ENCODE measurements around the gene CORIN.
"Not testable (repeated sequence)": the region's sequence is repeated elsewhere in the genome, so short reads cannot be mapped to it uniquely, and the experiment has no call there.

CORIN gene

DNA sequence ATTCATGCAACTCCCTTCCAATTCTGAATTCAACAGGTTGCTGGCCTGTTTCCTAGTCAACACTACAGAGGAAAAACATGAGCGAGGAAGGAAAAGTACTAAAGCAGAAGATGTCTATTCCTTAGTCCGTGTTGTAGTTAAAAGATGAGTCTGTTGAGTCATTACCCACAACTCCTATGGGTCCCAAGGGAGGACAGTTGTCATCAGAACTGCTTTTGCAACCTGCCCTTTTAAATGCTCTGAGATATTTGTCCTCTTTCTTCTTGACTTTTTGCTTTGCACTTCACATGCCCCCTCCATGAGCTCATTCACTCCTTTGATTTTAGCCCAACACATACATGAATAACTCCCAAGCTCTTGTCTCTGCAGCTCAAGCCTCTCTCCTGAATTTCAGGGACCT lies 119.2 kb downstream of the CORIN start:
- DNase-seq = no peak

DNA sequence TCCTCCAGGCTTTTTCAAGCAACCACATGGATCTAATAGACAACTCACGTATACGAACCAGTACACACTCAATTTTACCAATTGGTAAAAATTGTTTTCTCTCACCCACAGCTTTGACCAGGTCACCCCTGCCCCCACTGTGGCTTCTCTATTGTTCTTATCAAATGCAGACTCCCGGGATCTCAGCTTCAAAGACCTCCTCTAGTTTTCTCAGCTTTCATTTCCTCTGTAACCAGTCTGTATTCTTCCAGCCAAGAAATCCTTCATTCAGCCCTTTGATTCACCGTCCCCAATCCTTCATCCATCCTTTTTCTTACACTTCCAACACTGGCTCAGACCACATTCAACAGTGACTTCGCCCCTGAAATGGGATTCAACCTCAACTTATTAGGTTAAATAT lies 120.7 kb downstream of the CORIN start:
- no peak for DNase-seq

- DNase-seq = no peak
These were observed 122.0 kb downstream of the CORIN start for GRCh38 chr4:47715716-47716416.

DNA sequence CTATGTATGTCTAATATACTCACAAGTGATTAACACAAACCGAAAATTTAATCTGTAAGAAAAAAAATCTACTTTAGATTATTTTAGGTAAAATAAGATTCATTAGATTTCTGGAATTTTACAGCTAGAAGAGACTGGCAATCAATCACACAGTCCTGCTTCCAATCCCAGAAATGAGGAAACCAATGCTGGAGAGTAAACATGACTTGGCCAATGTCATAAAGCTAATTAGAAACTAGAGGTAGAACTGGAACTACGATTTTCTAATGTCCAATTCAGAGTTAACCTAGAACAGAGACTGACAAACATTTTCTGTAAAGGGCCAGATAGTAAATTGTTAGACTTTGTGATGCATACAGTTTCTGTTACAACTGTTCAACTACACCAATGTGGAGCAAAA lies 123.6 kb downstream of the CORIN start:
- DNase-seq = no peak

GRCh38 chr4:47713129-47713834 lies 124.6 kb downstream of the CORIN start:
- DNase-seq = no peak

GRCh38 chr4:47711646-47712045 lies 126.2 kb downstream of the CORIN start:
- no peak for DNase-seq

- DNase-seq = no peak
These were observed 126.7 kb downstream of the CORIN start for GRCh38 chr4:47711183-47711582.

DNA sequence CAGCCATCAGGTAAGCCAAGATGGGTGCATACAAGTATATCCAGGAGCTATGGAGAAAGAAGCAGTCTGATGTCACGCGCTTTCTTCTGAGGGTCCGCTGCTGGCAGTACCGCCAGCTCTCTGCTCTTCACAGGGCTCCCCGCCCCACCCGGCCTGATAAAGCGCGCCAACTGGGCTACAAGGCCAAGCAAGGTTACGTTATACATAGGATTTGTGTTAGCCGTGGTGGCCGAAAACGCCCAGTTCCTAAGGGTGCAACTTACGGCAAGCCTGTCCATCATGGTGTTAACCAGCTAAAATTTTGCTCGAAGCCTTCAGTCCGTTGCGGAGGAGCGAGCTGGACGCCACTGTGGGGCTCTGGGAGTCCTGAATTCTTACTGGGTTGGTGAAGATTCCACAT lies 131.5 kb downstream of the CORIN start:
- DNase-seq = not testable (repeated sequence)

- peak; percentile 13 for DNase-seq
These were observed 132.4 kb downstream of the CORIN start for GRCh38 chr4:47705326-47705981.

DNA sequence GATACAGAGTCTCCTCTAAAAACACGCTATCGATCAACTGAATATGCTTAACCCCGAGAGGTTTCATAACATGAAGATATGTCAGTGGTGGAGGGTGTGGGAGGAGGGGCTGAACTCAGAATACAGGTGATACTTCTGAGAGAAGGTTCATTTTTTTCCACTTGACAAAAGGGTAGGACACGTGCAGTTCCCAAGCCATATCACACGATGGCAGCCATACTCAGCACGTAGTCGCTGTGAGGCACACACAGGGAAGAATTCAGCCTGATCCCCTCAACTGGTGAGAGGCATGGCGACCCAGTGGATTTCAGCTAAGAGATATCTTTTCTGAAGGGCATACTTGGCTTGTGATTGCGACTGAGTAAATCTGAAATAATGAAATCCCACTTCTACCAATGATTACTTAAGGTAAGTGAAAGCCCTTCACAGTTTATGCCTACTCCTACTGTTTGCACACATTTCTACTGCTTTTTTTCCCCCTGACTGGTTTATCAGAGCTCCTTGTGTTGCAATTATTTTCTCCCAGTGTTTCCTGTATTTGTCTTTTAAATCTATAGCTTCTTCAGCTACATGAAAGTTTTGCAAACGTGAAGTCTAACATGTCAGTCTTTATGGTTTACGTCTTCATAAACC lies 133.1 kb downstream of the CORIN start:
- DNase-seq = peak; percentile 41

GRCh38 chr4:47703956-47704355 lies 133.9 kb downstream of the CORIN start:
- no peak for DNase-seq

DNA sequence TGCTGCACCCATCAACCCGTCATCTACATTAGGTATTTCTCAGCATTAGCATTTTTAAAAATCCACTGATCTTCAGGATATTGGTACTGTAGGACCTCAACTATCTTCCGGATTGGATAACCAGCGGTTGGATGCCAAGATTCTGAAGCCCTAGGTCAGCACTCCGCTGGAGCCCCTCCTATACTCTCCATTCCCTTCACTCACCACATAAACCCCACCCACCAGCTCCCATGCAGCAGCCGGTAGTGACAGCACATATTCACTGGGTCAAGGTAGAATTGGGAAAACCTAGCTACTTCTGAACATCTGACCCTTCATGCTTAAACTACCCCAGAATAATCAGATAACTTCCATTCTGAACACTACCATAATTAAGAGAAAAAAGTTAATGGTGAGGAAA lies 134.9 kb downstream of the CORIN start:
- DNase-seq = no peak

- DNase-seq = no peak
These were observed 136.6 kb downstream of the CORIN start for GRCh38 chr4:47701286-47701685.

- no peak for DNase-seq
These were observed 139.0 kb downstream of the CORIN start for GRCh38 chr4:47698837-47699236.

DNA sequence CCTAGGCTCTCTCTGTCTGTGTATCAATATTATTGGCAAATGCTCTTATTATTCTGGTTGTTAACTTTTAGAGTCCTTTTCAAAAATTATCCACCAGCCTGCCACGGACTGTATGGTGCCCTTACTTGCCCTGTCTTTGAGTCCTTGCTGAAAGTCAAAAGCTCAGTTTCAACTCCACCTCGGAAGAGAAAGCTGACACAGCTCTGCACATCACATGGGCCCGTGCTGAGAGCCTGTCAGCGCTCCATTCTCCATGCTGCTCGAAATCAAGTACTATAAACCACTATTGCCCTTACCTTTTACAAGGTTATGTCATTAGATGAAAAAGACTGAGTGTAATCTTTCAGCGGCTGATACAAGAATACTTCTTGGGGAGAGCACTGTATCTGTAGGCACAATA lies 141.0 kb downstream of the CORIN start:
- DNase-seq = no peak

DNA sequence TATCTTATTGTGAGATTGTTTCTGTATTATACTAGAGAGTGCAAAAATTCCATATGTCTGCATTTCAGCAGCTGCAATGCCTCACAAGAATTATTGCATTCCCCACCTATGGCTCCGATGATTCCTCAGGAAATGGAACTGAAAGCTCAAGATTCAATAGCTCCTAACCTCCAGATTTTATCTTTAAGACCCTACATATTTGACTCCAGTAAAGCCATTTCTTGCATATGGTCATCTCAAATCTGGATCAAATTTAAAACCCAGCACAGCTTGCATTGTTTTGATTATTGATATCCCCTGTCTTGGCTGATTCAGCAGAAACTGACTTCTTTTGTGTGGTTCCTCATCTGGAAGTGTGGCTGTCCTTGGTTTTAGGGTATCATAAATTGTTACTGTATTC lies 142.6 kb downstream of the CORIN start:
- no peak for DNase-seq

DNA sequence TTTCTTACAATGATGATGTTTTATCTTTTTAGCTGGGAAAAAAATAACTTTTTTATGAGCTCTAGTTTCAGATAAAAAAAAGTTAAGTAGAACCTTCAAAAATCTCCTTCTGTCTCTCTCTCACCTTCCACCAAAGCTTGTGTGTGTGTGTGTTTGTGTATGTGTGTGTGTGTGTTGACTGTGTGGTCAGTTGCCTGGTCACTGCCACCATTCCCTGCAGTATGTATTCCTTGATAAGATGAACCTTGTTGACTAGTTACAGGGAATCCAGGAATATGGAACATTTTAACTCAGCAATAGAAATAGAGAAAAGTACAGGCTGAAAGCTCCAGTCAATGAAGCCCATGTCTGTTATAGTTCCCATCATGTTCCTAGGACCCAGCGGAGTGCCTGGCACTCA lies 143.5 kb downstream of the CORIN start:
- DNase-seq = no peak

DNA sequence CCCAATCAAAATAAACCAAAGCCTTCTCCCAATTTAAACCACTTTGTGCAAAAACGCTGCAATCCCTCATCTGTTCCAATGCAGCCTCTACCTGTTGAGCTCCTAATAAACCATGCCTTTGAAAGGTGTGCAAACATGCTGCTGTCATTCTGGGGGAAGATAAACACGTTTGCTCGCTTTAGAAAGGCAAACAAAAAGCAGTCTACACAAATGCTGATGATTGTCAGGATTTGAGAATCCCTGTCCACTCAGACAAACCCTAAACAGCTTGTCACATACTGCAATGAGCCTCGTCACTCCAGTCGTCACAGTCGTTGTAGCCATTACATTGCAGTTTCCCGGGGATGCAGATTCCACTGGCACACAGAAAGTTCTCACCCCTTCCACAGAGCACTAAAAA lies 145.2 kb downstream of the CORIN start:
- DNase-seq = no peak

GRCh38 chr4:47691757-47692383 lies 146.0 kb downstream of the CORIN start:
- DNase-seq = not testable (repeated sequence)

GRCh38 chr4:47690611-47691010 lies 147.3 kb downstream of the CORIN start:
- no peak for DNase-seq

DNA sequence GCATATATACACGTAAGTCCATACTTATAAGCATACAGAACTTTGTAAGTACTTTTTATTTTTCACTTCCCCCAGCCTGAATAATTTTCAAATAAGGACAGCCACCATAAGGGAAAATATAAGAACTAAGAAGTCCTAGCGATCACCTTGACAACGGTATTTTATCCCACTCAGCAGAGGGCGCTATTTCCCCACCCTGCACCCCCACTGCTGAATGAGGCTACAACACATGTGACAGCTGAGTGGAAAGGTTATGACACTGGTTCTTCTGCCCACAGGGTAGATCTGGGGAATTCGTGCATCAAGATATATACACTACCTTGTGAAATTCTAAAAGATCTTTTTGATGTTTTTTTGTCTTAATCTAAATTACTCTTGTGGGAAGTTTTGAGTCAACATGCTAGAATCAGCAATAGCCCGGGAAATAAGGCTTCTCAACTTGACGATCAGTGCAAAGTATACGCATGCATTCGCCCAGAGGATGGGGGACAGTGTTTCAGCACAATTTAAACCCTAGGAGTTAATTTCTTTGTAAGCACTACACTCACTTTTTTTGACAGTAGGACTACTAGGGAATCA lies 151.5 kb downstream of the CORIN start:
- peak; percentile 45 for DNase-seq

DNA sequence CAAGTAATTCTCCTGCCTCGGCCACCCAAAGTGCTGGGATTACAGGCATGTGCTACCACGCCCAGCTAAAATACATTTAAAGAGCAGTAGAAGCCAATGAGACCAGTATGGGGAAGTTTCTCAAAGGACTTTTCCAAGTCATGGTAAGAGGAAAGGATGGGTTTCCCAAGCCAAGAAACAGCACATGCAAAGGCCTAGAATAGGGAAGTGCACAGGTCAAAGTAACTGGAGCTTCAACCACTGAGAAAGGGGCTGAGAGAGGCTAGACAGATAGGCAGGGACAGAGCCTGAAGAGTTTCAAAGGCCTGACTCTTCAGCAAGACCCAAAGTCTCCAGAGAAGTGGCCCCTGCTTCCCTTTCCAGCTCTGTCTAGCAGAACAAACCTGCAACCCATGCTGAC lies 162.1 kb downstream of the CORIN start:
- DNase-seq = no peak

DNA sequence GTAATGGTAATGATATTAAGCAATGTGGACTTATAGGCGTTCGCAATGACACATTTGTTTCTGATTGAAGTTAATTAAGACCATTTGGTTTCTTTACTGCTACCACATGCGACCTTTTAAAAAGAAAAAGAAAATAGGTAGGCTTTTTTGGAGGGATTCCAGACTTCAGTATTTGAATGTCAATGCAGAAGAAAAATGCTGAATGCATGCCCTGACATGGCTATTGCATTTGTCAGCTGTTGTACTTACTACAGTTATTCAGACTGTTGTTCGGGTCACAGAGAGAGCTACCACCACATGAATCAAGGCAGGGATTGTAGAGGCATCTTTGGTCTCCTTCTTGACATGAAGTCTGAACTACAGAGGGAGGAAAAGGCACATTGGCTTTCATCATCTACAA lies 163.7 kb downstream of the CORIN start:
- no peak for DNase-seq

Measured in EL (cell line).